ENCODE measurements around the gene MKRN1. TPM values are rescaled to one million over a fixed set of nuclear protein-coding genes. Genes with fewer than 3 reads are reported as not detected.
A peak's percentile ranks its signal among the peaks of the same experiment; 100 is the strongest.

MKRN1 gene
- total RNA-seq, 4 donors from 2014 or later, result 100 to 194 (median 105) TPM

DNA sequence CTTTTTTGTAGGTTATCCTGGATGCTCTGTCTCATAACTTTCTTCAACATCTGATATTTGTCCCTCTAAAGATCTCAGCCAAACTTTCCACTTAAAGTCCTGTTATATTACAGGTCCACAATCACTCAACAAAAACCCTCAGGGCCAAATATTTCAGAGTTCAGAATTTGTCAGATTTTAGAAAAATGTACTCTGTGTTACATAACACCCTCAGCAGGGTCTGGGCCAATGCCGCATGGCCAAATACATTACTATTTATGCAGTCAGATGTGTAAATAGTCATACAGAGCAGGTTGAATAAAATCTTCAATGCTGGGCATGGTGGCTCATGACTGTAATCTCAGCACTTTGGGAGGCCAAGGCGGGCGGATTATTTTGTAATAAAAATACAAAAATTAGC, 63.9 kb downstream of the MKRN1 start:
- no peaks in the 10 kb centered on the region for H3K27me3 ChIP-seq
- TF ChIP-seq, protein P1, sequence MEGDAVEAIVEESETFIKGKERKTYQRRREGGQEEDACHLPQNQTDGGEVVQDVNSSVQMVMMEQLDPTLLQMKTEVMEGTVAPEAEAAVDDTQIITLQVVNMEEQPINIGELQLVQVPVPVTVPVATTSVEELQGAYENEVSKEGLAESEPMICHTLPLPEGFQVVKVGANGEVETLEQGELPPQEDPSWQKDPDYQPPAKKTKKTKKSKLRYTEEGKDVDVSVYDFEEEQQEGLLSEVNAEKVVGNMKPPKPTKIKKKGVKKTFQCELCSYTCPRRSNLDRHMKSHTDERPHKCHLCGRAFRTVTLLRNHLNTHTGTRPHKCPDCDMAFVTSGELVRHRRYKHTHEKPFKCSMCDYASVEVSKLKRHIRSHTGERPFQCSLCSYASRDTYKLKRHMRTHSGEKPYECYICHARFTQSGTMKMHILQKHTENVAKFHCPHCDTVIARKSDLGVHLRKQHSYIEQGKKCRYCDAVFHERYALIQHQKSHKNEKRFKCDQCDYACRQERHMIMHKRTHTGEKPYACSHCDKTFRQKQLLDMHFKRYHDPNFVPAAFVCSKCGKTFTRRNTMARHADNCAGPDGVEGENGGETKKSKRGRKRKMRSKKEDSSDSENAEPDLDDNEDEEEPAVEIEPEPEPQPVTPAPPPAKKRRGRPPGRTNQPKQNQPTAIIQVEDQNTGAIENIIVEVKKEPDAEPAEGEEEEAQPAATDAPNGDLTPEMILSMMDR (IDR thresholded peaks at IDR 0.05), result no peak
- TF ChIP-seq POLR2A (IDR thresholded peaks at IDR 0.05), result no peak
- no peak overlapping the region for H3K4me3 ChIP-seq
- no peak overlapping the region for H3K27ac ChIP-seq
- H3K9me3 ChIP-seq, result no peaks in the 10 kb centered on the region
- H3K36me3 ChIP-seq, result peaks cover 0 to 4% (median 0%) of the 10 kb centered on the region in 3 donors
- H3K4me1 ChIP-seq, result no peaks in the 10 kb centered on the region
- no peak for DNase-seq

DNA sequence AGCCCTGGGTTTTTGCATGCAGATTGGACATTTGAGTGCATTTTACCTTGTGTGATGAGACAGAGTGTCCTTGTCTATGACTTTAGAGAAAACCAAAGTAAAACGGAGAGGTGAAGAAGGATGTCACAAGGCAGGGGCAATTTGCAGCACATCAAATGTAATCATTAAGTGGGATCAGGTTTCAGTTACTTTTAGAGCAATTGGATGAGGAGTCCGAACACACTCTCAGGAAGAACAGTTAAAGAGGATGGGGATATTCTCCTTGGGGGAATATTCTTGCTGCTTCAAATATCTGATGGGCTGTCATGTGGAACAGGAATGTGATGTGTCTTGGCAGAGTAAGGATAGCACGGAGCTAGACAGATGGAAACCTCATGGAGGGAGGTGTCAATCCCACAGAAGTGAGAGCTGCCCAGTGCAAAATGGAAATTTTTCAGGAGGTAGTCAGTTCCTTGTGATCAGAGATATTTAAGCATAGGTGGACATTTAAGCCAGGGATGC, 74.7 kb downstream of the MKRN1 start:
- DNase-seq, result no peak
- H3K27ac ChIP-seq, result peak overlapping the region in 1 of 4 donors; percentile 79
- no peaks in the 10 kb centered on the region for H3K27me3 ChIP-seq
- H3K36me3 ChIP-seq, result no peaks in the 10 kb centered on the region
- TF ChIP-seq, protein P1 (IDR thresholded peaks at IDR 0.05), result no peak
- no peak for TF ChIP-seq POLR2A (IDR thresholded peaks at IDR 0.05)
- peak overlapping the region in 3 of 4 donors; percentile 40 to 79 (median 60) for H3K4me3 ChIP-seq
- peaks cover 0 to 4% (median 0%) of the 10 kb centered on the region in 4 donors for H3K4me1 ChIP-seq
- no peaks in the 10 kb centered on the region for H3K9me3 ChIP-seq

- Histone ChIP-seq H3K27me3 (no peaks in the 10 kb centered on the region), H3K36me3 (no peaks in the 10 kb centered on the region), H3K27ac (peak within 1 kb of the TSS; percentile 51 to 79 (median 62)), H3K4me1 (peaks cover 0 to 4% (median 0%) of the 10 kb centered on the region in 4 donors), H3K9me3 (no peaks in the 10 kb centered on the region), H3K4me3 (peak within 1 kb of the TSS; percentile 40 to 79 (median 54))
- peak; percentile 32 to 47 for TF ChIP-seq POLR2A (IDR thresholded peaks at IDR 0.05)
- TF ChIP-seq, protein P1 (IDR thresholded peaks at IDR 0.05), result peak in 1 of 6 experiments; percentile 15
- peak; percentile 62 to 82 (median 82) for DNase-seq
Measured at GRCh38 chr7:140403878-140404564, 75.3 kb downstream of the MKRN1 start, which contains the start of gene RAB19. TSS of gene RAB19 (plus strand) at chr7:140404058. CDS start at chr7:140407647, 3,589 bp downstream.

Other genes with a start within 250 kb of the MKRN1 start
- gene SLC37A3, start 81.0 kb downstream of the MKRN1 start, total RNA-seq, result 100 to 1,000 TPM in 2 of 4 donors, 10 to 100 TPM in 2; 45.4 to 124 (median 98.9) TPM
- 10 to 100 TPM in 2 of 4 donors, 1 to 10 TPM in 2; 7.4 to 18.6 (median 10.1) TPM for gene RAB19, start 75.4 kb downstream of the MKRN1 start, total RNA-seq
- gene DENND2A, start 161.3 kb upstream of the MKRN1 start, total RNA-seq, result 10 to 100 TPM in 2 of 4 donors, 1 to 10 TPM in 2; 1.6 to 44.6 (median 8.3) TPM
- gene ADCK2, start 193.4 kb upstream of the MKRN1 start, total RNA-seq, result 10 to 100 TPM; 19.8 to 40.4 (median 25.8) TPM
- 100 to 1,000 TPM; 128 to 216 (median 173) TPM for gene NDUFB2, start 217.2 kb upstream of the MKRN1 start, total RNA-seq

Data from Peyer's patch (tissue), 4 donors.